OCI-M2 (cell line): Measurements from ENCODE around the gene CATSPERD.
"Not testable (repeated sequence)": the region's sequence is repeated elsewhere in the genome, so short reads cannot be mapped to it uniquely, and the experiment has no call there.

Experiments
- DNase-seq: peaks from one replicate; lab custom pipeline; 2025; ENCODE audit not compliant: unreplicated experiment; lab: John Stamatoyannopoulos, UW

The CATSPERD gene

DNA sequence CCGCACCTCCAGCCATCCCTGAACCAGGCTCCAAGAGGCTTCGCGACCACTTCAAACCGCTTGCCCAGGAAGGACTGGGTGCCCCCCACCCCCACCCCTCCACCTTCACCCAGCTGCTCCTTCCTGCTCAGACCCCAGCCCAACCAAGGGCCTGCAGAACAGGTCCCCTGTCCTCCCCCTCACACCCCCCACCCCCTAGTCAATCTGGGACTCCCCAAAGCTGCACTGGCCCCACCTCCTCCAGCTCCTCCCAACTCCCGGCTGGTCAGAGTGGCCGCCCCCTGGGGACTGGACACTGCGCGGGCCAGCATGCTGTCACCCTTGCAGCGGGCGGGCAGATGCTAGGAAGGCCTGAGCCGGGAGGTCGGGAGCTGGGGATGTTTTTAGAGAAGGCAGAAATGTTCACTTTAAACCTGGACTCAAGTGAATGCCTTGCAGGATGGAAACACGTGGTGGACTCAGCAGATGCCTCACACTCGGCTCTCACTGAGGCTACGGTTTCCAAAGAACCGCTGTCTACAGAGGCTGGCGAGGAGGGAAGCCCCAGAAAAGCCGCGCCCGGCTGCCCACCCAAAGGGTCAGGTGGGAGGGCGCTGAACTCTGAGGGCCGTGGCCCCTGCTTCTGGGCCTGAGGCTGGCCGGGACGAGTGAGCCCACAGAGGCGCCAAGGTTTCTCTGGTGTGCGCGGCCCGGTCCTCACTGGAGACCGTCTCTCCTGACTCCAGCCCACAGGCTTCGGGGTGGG, 22.4 kb upstream of the CATSPERD start:
- DNase-seq: no peak

DNA sequence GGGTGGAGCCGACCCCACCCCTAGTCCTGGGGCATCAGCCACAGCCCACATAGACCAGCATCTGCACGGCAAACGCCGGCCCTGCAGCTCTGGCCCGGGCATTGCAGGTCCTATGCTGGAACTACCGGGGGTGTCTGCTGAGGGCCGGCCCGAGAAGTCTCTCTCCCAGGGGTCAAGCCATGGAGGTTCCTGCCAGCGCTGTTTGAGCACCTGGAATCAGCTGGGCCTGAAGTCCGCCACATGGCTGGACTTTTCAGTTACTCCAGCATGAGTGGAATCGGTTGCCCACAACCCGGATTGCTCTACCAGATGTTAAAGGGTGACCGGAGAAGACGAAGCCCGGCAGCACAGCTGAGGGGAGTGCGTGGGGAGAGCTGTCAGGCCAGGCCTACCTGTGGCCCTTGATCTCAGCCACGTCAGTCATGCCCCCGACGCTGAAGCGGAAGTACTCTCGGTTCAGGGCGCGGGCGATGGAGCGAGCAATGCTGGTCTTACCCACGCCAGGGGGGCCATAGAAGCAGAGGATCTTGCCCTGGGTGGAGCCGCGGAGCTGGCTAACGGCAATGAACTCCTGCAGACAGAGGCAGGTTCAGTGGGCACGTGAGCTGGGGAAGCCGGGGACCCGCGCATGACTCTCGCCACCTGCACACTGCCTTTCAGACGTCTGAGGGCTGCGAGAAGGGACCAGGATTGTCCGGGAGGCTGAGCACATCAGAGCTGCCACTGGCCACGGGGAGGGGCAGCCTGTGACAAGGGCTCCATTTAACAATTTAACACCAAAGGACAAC, 21.6 kb upstream of the CATSPERD start:
- DNase-seq: no peak

DNA sequence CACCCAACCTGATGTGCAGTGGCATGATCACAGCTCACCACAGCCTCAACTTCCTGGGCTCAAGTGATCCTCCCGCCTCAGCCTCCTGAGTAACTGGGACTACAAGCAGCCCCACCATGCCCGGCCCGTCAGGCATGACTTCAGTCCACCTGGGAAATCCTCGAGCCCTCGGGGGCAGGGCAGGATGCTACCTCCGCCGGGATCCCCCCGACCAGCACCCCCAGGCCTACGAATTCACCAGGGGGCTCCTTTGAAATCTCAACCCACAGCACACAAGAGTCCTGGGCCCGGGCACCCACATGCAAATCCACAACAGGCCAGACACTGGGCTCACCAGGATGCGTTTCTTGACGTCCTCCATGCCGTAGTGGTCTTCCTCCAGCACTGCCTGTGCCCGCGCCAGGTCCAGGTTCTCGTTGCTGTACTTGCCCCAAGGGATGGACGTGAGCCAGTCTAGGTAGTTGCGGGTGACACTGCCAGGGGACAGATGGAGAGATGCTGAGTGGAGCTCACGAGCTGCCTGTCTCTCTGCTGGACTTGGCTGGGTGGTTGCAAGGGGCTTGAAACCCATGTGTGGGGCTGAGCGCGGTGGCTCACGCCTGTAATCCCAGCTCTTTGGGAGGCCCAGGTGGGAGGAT, 19.9 kb upstream of the CATSPERD start:
- DNase-seq: no peak

- not testable (repeated sequence) for DNase-seq
Measured at GRCh38 chr19:5702053-5702410, 18.4 kb upstream of the CATSPERD start.

- no peak for DNase-seq
Measured at GRCh38 chr19:5703819-5704818, 16.3 kb upstream of the CATSPERD start.

GRCh38 chr19:5705552-5705951, 14.9 kb upstream of the CATSPERD start:
- no peak for DNase-seq

GRCh38 chr19:5706876-5707573, 13.4 kb upstream of the CATSPERD start:
- DNase-seq: no peak

DNA sequence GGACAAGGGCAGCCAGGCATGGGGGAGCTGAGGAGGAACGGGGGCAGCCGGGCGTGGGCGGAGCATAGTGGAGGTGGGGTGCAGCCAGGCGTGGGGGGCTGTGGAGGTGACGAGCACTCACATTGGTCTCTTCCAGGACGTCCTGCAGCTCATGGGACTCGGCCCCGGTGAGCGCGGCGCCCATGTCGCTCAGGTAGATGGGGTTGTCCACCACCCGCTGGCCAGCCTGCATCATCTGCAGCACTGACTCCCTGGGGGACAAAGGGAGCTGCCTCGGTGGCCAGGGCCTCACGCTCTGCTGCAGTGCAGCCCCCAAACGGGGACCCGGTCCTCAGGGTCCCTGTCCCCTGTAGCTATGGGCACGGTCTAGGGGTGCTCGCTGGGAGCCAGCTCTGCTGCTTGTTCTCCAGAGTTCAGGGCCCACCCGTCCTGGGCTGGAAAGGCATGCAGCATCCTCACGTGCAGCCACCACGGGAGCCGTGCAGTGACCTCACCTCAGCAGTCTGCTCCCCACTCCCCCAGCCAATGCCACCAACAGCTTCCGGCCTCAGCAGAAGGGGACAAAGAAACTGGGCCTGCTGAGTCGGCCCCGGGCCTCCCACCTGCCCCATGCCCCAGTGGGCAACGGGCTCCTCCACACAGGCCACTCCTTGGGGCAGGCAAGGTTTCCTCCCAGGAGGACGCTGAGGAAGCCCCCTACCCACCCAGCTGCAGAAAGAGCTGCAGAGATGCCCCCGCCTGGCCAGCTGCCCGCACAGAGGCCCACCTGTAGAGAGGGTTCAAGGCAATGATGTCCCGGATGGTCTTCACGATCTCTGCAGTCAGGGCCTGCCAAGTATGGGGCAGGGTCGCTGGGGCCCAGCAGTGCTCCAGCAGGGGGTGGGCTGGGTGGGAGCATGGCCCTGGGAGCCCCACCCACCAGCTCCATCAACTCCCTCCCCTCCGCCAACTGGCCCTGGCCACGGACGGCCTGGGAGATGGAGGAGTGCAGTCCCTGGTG, 12.6 kb upstream of the CATSPERD start:
- no peak for DNase-seq

- no peak for DNase-seq
Measured at GRCh38 chr19:5711025-5711424, 9.4 kb upstream of the CATSPERD start.

DNA sequence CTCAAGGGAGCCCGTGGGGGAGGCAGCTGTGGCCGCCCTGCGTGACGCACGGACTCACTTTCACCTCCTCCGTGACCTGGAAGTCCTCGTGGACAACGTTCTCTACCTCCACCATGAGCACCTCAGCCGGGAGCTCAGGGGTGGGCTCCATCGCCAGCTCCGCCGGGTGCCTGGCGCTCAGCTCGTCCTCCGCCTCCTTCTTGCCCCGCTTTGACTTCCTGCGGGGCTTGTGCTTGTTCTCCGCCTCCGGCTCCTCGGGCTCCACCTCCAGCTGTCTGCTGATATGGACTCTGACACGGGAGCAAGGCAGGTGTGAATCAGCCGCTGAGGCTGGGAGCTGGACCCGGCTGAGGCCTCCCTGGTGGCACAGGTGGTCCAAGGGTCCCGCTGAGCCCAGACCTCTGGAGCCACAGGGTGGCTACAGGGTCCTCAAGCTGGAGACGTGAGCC, 8.7 kb upstream of the CATSPERD start:
- DNase-seq: no peak

DNA sequence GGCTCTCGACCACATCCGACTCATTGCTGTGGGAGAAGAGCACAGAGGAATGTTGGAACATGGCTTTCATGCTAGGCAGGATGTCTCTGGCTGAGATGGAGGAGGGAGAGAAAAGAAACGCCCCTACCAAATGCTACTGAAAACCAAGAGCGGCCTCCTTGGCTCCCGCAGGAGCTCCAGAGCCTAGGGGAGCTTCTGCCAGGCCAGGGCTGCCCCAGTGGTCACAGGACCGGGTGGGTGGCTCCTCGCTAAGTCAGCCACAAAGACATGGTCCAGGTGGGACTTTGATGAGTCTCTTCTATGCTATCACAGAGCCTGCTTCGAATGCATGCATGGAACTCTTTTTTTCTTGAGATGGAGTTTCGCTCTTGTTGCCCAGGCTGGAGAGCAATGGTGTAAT, 7.2 kb upstream of the CATSPERD start:
- no peak for DNase-seq

- no peak for DNase-seq
Measured at GRCh38 chr19:5714816-5715215, 5.6 kb upstream of the CATSPERD start.

- no peak for DNase-seq
Measured at GRCh38 chr19:5717215-5717935, 3.1 kb upstream of the CATSPERD start.

GRCh38 chr19:5718037-5718578, 2.3 kb upstream of the CATSPERD start:
- no peak for DNase-seq

DNA sequence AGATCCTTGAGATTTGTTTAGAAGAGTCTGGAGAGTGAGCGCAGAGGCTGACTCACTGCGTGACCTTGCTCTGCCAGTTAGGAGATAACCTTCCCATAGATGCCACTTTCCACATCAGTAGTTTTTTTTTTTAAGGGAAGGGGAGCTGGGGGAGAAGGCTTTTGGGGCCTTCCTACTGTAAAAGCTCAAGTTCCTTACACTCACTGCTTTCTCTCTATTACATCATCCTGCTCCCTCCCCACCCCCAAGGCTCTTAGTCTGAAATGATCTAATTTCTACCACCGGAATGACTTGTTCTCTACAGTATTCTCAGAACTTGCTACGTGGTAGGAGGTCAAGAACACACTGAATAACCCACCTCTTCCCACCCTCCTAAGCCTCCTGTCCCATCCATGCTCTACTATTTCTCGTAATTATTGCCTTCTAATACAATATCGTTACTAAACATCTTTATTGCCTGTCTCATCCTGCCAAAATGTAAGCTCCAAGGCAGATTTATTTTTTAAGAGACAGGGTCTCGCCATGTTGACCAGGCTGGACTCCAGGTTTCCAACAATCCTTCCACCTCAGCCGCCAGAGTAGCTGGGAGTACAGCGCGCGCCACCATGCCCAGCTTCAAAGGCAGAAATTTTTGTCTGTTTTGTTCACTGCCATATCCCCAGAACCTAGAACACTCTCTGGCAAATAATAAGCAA, 1.7 kb upstream of the CATSPERD start:
- no peak for DNase-seq

DNA sequence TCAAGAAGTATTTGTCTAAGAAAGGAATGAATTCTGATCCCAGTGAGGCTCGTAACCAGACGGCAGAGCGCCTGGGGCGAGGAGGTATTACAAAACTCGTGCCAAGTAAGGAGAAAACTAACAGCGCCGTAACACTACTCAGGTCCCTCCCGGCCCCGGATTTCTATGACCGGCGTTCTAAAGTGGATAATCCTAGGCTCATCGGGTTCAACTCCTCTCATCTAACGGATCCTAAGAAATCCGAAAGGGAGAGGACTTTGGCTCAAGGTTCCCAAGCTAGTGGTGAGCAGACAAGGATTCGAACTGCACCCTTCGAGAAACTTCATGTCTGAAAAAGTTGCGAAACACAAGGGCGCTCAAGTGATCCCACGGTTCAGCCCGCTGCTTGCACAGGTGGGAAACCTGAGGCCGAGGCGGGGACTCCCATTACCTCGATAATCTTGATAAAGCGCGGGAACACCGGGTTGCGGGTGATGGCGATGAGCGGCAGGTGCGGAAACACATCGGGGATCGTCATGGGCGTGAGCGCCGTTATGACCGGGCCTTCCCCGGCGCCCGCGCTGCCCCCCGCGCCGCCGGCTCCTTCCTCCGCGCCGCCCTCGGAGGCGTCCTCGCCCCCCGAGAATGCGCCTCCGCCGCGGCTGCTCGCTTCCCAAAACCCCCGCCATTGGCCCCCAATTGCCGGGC, 1.0 kb upstream of the CATSPERD start:
- no peak for DNase-seq
